Cardiac muscle cell (in vitro differentiated cells and primary cell): ENCODE measurements around the gene ANKRD6. TPM values are rescaled to one million over a fixed set of nuclear protein-coding genes. Genes with fewer than 3 reads are reported as not detected.

Experiments used
- DNase-seq, 2 donors: peaks; one replicate each; pipeline versions ENCODE4 v3.0.0 to v3.0.0-alpha.2; 2010 to 2017; ENCODE audit warnings: low read depth in 1 of 2, low spot score in 1 of 2
- H3K27ac ChIP-seq: fragments of 200-600 bp; sonication (generic); 2 replicates; pipeline ENCODE4 v1.5.1; 2016
- H3K27me3 ChIP-seq: fragments of 200-600 bp; sonication (generic); 2 replicates; pipeline ENCODE4 v1.6.0; 2016; ENCODE audit warnings: control low read depth
- H3K36me3 ChIP-seq: fragments of 200-600 bp; sonication (generic); 2 replicates; pipeline ENCODE4 v1.5.1; 2016; ENCODE audit warnings: control low read depth
- H3K4me1 ChIP-seq: fragments of 200-600 bp; sonication (generic); 2 replicates; pipeline ENCODE4 v1.8.1; 2017; ENCODE audit warnings: low read depth, mild to moderate bottlenecking, mixed run types
- H3K4me3 ChIP-seq: fragments of 200-600 bp; sonication (generic); 2 replicates; pipeline ENCODE4 v1.5.1; 2016; ENCODE audit warnings: mild to moderate bottlenecking
- H3K9me3 ChIP-seq: fragments of 200-600 bp; sonication (generic); 2 replicates; pipeline ENCODE4 v1.5.1; 2017; ENCODE audit warnings: low read depth, mild to moderate bottlenecking, control low read depth
- CTCF ChIP-seq: IDR thresholded peaks from 2 replicates; pipeline ENCODE4 v1.5.1; 2012; ENCODE audit warnings: low read depth, mild to moderate bottlenecking, low read length
- polyA plus RNA-seq: library from polyadenylated mRNA; unstranded; fragments of >200 nt; fragmentation: Nextera tagmentation; extraction: Ambion mirVana; gene quantifications from 2 replicates; pipeline ENCODE4 v1.2.1, GENCODE V29; 2016
- total RNA-seq: library from RNA; depleted of rRNA; stranded (reverse); fragments of >200 nt; gene quantifications from 2 replicates; pipeline ENCODE4 v1.2.3, GENCODE V29; 2016

ANKRD6 gene
- total and polyA plus RNA-seq, 2 experiments from 2014 or later, result 10.3 to 21.5 TPM

- H3K27ac ChIP-seq, result no peak overlapping the region
- no peaks in the 10 kb centered on the region for H3K9me3 ChIP-seq
- no peaks in the 10 kb centered on the region for H3K27me3 ChIP-seq
- H3K36me3 ChIP-seq, result no peaks in the 10 kb centered on the region
- TF ChIP-seq CTCF, result no peak
- DNase-seq, result no peak
- no peak overlapping the region for H3K4me3 ChIP-seq
- H3K4me1 ChIP-seq, result no peaks in the 10 kb centered on the region
These were observed 109.9 kb downstream of the ANKRD6 start for GRCh38 chr6:89542866-89543265.

GRCh38 chr6:89547281-89547680 lies 114.3 kb downstream of the ANKRD6 start:
- DNase-seq, result no peak
- no peaks in the 10 kb centered on the region for H3K4me1 ChIP-seq

GRCh38 chr6:89553431-89553830 lies 120.5 kb downstream of the ANKRD6 start:
- no peaks in the 10 kb centered on the region for H3K9me3 ChIP-seq
- TF ChIP-seq CTCF, result no peak
- H3K4me1 ChIP-seq, result no peaks in the 10 kb centered on the region
- H3K27ac ChIP-seq, result no peak overlapping the region
- no peak for DNase-seq
- no peaks in the 10 kb centered on the region for H3K36me3 ChIP-seq
- no peak overlapping the region for H3K4me3 ChIP-seq
- no peaks in the 10 kb centered on the region for H3K27me3 ChIP-seq

More at GRCh38 chr6:89547281-89547680, 114.3 kb downstream of the ANKRD6 start:
- no peak overlapping the region for H3K4me3 ChIP-seq
- no peaks in the 10 kb centered on the region for H3K36me3 ChIP-seq
- no peak overlapping the region for H3K27ac ChIP-seq
- no peak for TF ChIP-seq CTCF
- no peaks in the 10 kb centered on the region for H3K9me3 ChIP-seq
- no peaks in the 10 kb centered on the region for H3K27me3 ChIP-seq

- Histone ChIP-seq H3K4me1 (no peaks in the 10 kb centered on the region), H3K27ac (no peak overlapping the region), H3K27me3 (no peaks in the 10 kb centered on the region), H3K4me3 (no peak overlapping the region), H3K36me3 (no peaks in the 10 kb centered on the region), H3K9me3 (no peaks in the 10 kb centered on the region)
- no peak for TF ChIP-seq CTCF
- DNase-seq, result no peak
These were observed 121.2 kb downstream of the ANKRD6 start for GRCh38 chr6:89554106-89554505.

GRCh38 chr6:89555031-89555430 lies 122.1 kb downstream of the ANKRD6 start:
- H3K9me3 ChIP-seq, result no peaks in the 10 kb centered on the region
- H3K27me3 ChIP-seq, result no peaks in the 10 kb centered on the region
- TF ChIP-seq CTCF, result no peak
- H3K4me3 ChIP-seq, result no peak overlapping the region
- no peaks in the 10 kb centered on the region for H3K36me3 ChIP-seq
- H3K4me1 ChIP-seq, result no peaks in the 10 kb centered on the region
- no peak overlapping the region for H3K27ac ChIP-seq
- DNase-seq, result no peak

- H3K4me1 ChIP-seq, result no peaks in the 10 kb centered on the region
- TF ChIP-seq CTCF, result no peak
- no peak for DNase-seq
- no peaks in the 10 kb centered on the region for H3K9me3 ChIP-seq
- no peaks in the 10 kb centered on the region for H3K27me3 ChIP-seq
- H3K36me3 ChIP-seq, result no peaks in the 10 kb centered on the region
- no peak overlapping the region for H3K4me3 ChIP-seq
- no peak overlapping the region for H3K27ac ChIP-seq
These were observed 122.9 kb downstream of the ANKRD6 start for GRCh38 chr6:89555806-89556205.
